HCT116 (cell line): ENCODE measurements around the gene ANO4. TPM values are rescaled to one million over a fixed set of nuclear protein-coding genes. Genes with fewer than 3 reads are reported as not detected.

Experiments
- ATAC-seq: fragments of 200-7000 bp; cut with Tn5 transposase; 2 replicates; pipeline ENCODE4 v1.9.1; 2020; ENCODE audit warnings: mild to moderate bottlenecking, moderate library complexity
- BruUV-seq: library from RNA; stranded (reverse); fragments of 400-500 nt; replicated peaks from 2 replicates; lab custom pipeline; 2021; lab: Mats Ljungman, UMichigan
- CTCF ChIA-PET: fragments of 300-600 bp; sonication (Branson Sonifier 250); formaldehyde crosslinking; loops from one replicate; lab custom pipeline; 2021; ENCODE audit warnings: antibody characterized with exemption; lab: Charles Lee
- POLR2A ChIA-PET: fragments of 300-600, 350-600 bp; sonication (Branson Sonifier 250); formaldehyde crosslinking; loops from one replicate; lab custom pipeline; 2021; ENCODE audit warnings: antibody characterized with exemption; lab: Charles Lee
- RAD21 ChIA-PET, 2 experiments: fragments of 300-600 bp; sonication (Branson Sonifier 250); formaldehyde crosslinking; loops; one replicate each; lab custom pipeline; 2023; ENCODE audit warnings: low total read pairs in 2 of 2; ENCODE audit not compliant: uncharacterized antibody in 2 of 2, unreplicated experiment in 2 of 2, low non-redundant PET in 1 of 2; lab: Charles Lee
- DNase-seq: peaks from one replicate; pipeline ENCODE4 v3.0.0-alpha.2; 2010; ENCODE audit warnings: low read depth, low spot score
- H2AFZ ChIP-seq: fragments of 200-600 bp; shearing (Covaris generic), sonication (generic); 2 replicates; pipeline ENCODE4 v1.6.1; 2017; ENCODE audit warnings: low read depth, mixed run types, mixed read lengths, antibody characterized with exemption, low read length; ENCODE audit not compliant: poor library complexity, severe bottlenecking
- H3K27ac ChIP-seq: 2 replicates; pipeline ENCODE4 v1.5.1; 2012; ENCODE audit warnings: low read depth, low read length
- H3K27me3 ChIP-seq: fragments of 200-600 bp; sonication (generic); 2 replicates; pipeline ENCODE4 v1.6.1; 2016; ENCODE audit warnings: mixed run types, low read length, mixed read lengths; ENCODE audit not compliant: insufficient read depth
- H3K36me3 ChIP-seq, 2 experiments: fragments of 200-500 bp in 1 of 2; fragments of 200-600 bp in 1 of 2; sonication (Bioruptor generic) in 1 of 2; sonication (generic) in 1 of 2; 2 replicates each; pipeline versions ENCODE4 v1.5.1 to v1.6.1; 2014 to 2016; ENCODE audit warnings: low read length in 2 of 2, inconsistent platforms in 1 of 2, mixed read lengths in 1 of 2, mixed run types in 1 of 2; ENCODE audit not compliant: insufficient read depth in 2 of 2, control insufficient read depth in 1 of 2
- H3K4me1 ChIP-seq, 2 experiments: fragments of 200-600 bp in 1 of 2; sonication (generic) in 1 of 2; 2 replicates each; pipeline versions ENCODE4 v1.5.1 to v1.6.1; 2012 to 2017; ENCODE audit warnings: low read length in 2 of 2, inconsistent platforms in 1 of 2, mild to moderate bottlenecking in 1 of 2, mixed read lengths in 1 of 2, mixed run types in 1 of 2, moderate library complexity in 1 of 2; ENCODE audit not compliant: insufficient read depth in 2 of 2, control insufficient read depth in 1 of 2
- H3K4me2 ChIP-seq: fragments of 200-600 bp; sonication (generic); 2 replicates; pipeline ENCODE4 v1.6.1; 2017; ENCODE audit warnings: mixed run types, low read length, mixed read lengths
- H3K4me3 ChIP-seq, 2 experiments: fragments of 200-600 bp in 1 of 2; sonication (generic) in 1 of 2; replicated peaks in 1 of 2; 2 replicates each; pipeline ENCODE4 v1.5.1; 2011 to 2016; ENCODE audit warnings: low read length in 2 of 2, control low read depth in 1 of 2, low read depth in 1 of 2, mild to moderate bottlenecking in 1 of 2, mixed read lengths in 1 of 2, mixed run types in 1 of 2
- H3K79me2 ChIP-seq: fragments of 200-600 bp; sonication (generic); 2 replicates; pipeline ENCODE4 v1.6.1; 2017; ENCODE audit warnings: mild to moderate bottlenecking, mixed run types, low read length, moderate library complexity, mixed read lengths; ENCODE audit not compliant: insufficient read depth
- H3K9ac ChIP-seq: fragments of 200-600 bp; sonication (generic); 2 replicates; pipeline ENCODE4 v1.6.1; 2016; ENCODE audit warnings: low read length, mixed read lengths
- H3K9me2 ChIP-seq: fragments of 200-600 bp; sonication (generic), shearing (Covaris generic); 2 replicates; pipeline ENCODE4 v1.6.1; 2017; ENCODE audit warnings: mixed run types, mild to moderate bottlenecking, moderate library complexity; ENCODE audit not compliant: insufficient read depth
- H3K9me3 ChIP-seq, 2 experiments: fragments of 200-500 bp in 1 of 2; fragments of 200-600 bp in 1 of 2; sonication (Bioruptor generic) in 1 of 2; sonication (generic) in 1 of 2; 2 replicates each; pipeline ENCODE4 v1.6.1; 2014 to 2017; ENCODE audit warnings: low read length in 2 of 2, mixed read lengths in 2 of 2, inconsistent platforms in 1 of 2, low read depth in 1 of 2, mild to moderate bottlenecking in 1 of 2, mixed run types in 1 of 2, moderate library complexity in 1 of 2; ENCODE audit not compliant: control insufficient read depth in 1 of 2, insufficient read depth in 1 of 2
- H4K20me1 ChIP-seq: fragments of 200-600 bp; sonication (generic), shearing (Covaris generic); 2 replicates; pipeline ENCODE4 v1.6.1; 2017; ENCODE audit warnings: mixed run types, mild to moderate bottlenecking, moderate library complexity; ENCODE audit not compliant: insufficient read depth
- ATF3 ChIP-seq: IDR thresholded peaks from 2 replicates; pipeline ENCODE4 v1.6.1; 2012
- CTCF ChIP-seq, 3 experiments: fragments of 200-600 bp in 1 of 3; sonication (generic) in 1 of 3; IDR thresholded peaks in 2 of 3; conservative IDR thresholded peaks in 1 of 3; 2 replicates each; pipeline ENCODE4 v1.5.1; 2012 to 2017; ENCODE audit warnings: low read depth in 2 of 3, low read length in 2 of 3, antibody characterized with exemption in 1 of 3, borderline replicate concordance in 1 of 3, control low read depth in 1 of 3, mild to moderate bottlenecking in 1 of 3, mixed read lengths in 1 of 3, mixed run types in 1 of 3, moderate library complexity in 1 of 3; ENCODE audit not compliant: insufficient read depth in 1 of 3
- ELF1 ChIP-seq: IDR thresholded peaks from 2 replicates; pipeline ENCODE4 v1.6.1; 2012; ENCODE audit warnings: low read depth, borderline replicate concordance
- EZH2 ChIP-seq: fragments of 200-600 bp; sonication (generic); IDR thresholded peaks from 2 replicates; pipeline ENCODE4 v1.6.1; 2017; ENCODE audit warnings: antibody characterized with exemption, mixed run types
- EZH2phosphoT487 ChIP-seq: fragments of 200-600 bp; IDR thresholded peaks from 2 replicates; pipeline ENCODE4 v1.6.1; 2018; ENCODE audit warnings: antibody characterized with exemption, borderline replicate concordance
- FOSL1 ChIP-seq: IDR thresholded peaks from 2 replicates; pipeline ENCODE4 v1.6.1; 2012; ENCODE audit warnings: low read depth
- JUND ChIP-seq: IDR thresholded peaks from 2 replicates; pipeline ENCODE4 v1.6.1; 2012
- POLR2A ChIP-seq: IDR thresholded peaks from 2 replicates; pipeline ENCODE4 v1.7.0; 2011; ENCODE audit warnings: borderline replicate concordance; ENCODE audit not compliant: insufficient read depth, insufficient read length; ENCODE audit errors: extremely low read depth
- RAD21 ChIP-seq: IDR thresholded peaks from 2 replicates; pipeline ENCODE4 v1.6.1; 2012; ENCODE audit warnings: low read depth, mild to moderate bottlenecking
- REST ChIP-seq: IDR thresholded peaks from 2 replicates; pipeline ENCODE4 v1.6.1; 2012; ENCODE audit warnings: low read depth
- SIN3A ChIP-seq: IDR thresholded peaks from 2 replicates; pipeline ENCODE4 v1.6.1; 2012; ENCODE audit warnings: low read depth
- SP1 ChIP-seq: IDR thresholded peaks from 2 replicates; pipeline ENCODE4 v1.6.1; 2012; ENCODE audit warnings: low read depth
- TCF7L2 ChIP-seq: IDR thresholded peaks from 2 replicates; pipeline ENCODE4 v1.7.0; 2011; ENCODE audit warnings: borderline replicate concordance, inconsistent platforms; ENCODE audit not compliant: insufficient read depth, insufficient read length; ENCODE audit errors: extremely low read depth
- YY1 ChIP-seq: IDR thresholded peaks from 2 replicates; pipeline ENCODE4 v1.6.1; 2011; ENCODE audit warnings: low read length, low read depth, moderate library complexity, mild to moderate bottlenecking; ENCODE audit not compliant: insufficient replicate concordance; ENCODE audit errors: extremely low read depth
- ZBTB33 ChIP-seq: IDR thresholded peaks from 2 replicates; pipeline ENCODE4 v1.6.1; 2011; ENCODE audit warnings: mild to moderate bottlenecking, low read length, moderate library complexity; ENCODE audit not compliant: insufficient replicate concordance; ENCODE audit errors: extremely low read depth
- ZFX ChIP-seq: fragments of 450-650 bp; IDR thresholded peaks from 2 replicates; pipeline ENCODE4 v1.6.1; 2017
- intact Hi-C: fragments of 100-400 bp; cut with micrococcal nuclease; formaldehyde crosslinking; loops from 2 replicates; pipeline ENCODE4 v1.10.0; 2022
- total RNA-seq: library from RNA; stranded (reverse); gene quantifications from one replicate; pipeline ENCODE4 v1.2.1, GENCODE V29; 2021; ENCODE audit not compliant: unreplicated experiment

ANO4 gene
- total RNA-seq, 1 experiment from 2014 or later, result 1.7 TPM

- TF ChIP-seq POLR2A (no peak), ZBTB33 (no peak), ELF1 (no peak), SP1 (no peak), TCF7L2 (no peak), YY1 (no peak), SIN3A (no peak), EZH2 (no peak), JUND (no peak), EZH2phosphoT487 (no peak), RAD21 (no peak), CTCF (IDR thresholded peaks at IDR 0.05 in 2 of 3, conservative IDR thresholded peaks at IDR 0.05 in 1 of 3; ENCODE audit: borderline replicate concordance in 1 of 3, insufficient read depth in 1 of 3, low read depth in 2 of 3, low read length in 2 of 3) (no peak), ZFX (no peak), FOSL1 (no peak), REST (no peak), ATF3 (no peak)
- Histone ChIP-seq H3K27me3 (no peaks in the 10 kb centered on the region), H3K27ac (no peak overlapping the region), H3K4me3 (no peak overlapping the region), H3K36me3 (no peaks in the 10 kb centered on the region), H4K20me1 (no peaks in the 10 kb centered on the region), H3K4me1 (no peaks in the 10 kb centered on the region), H3K9me2 (no peaks in the 10 kb centered on the region), H3K4me2 (no peak overlapping the region), H3K9me3 (no peaks in the 10 kb centered on the region), H3K79me2 (no peaks in the 10 kb centered on the region), H3K9ac (no peak overlapping the region), H2AFZ (no peak overlapping the region)
- intact Hi-C loops, result no loop called here
- ChIA-PET POLR2A (no interaction called here), RAD21 (no interaction called here), CTCF (no interaction called here)
- DNase-seq, result no peak
- ATAC-seq, result no peak
- BruUV-seq, result no TSS peak
Observed at GRCh38 chr12:100995201-100995600, 200.6 kb downstream of the ANO4 start.
